ENCODE data around the gene CD84.
"Not testable (repeated sequence)": the region's sequence is repeated elsewhere in the genome, so short reads cannot be mapped to it uniquely, and the experiment has no call there.

The CD84 gene

GRCh38 chr1:160567858-160568682 is 11.2 kb downstream of the CD84 start:
- peaks cover 0 to 6% (median 2%) of the 10 kb centered on the region in 5 experiments for H3K9me3 ChIP-seq (ENCODE audit: control extremely low read depth in 1 of 5, control insufficient read depth in 4 of 5, insufficient read depth in 2 of 5, low read depth in 1 of 5, low read length in 4 of 5)
- H3K27ac ChIP-seq (ENCODE audit: insufficient read depth in 1 of 2, low read depth in 1 of 2, low read length in 2 of 2, poor library complexity in 1 of 2, severe bottlenecking in 2 of 2) = peak overlapping the region in 1 of 2 experiments; percentile 69
- DNase-seq = peak; percentile 87 to 98 (median 96)
- WGBS (ENCODE audit: insufficient coverage) = 8% methylated on average over 7 of the region's 8 CpGs
- POLR2A ChIA-PET = interaction anchor here (1.2 to 1.3 kb wide), 2 partner anchors 11 to 27 kb away, joined by 4 read pairs; partner anchors contain the start of gene CD84
- peaks cover 4 to 30% (median 13%) of the 10 kb centered on the region in 4 experiments for H3K36me3 ChIP-seq (ENCODE audit: control insufficient read depth in 4 of 4, insufficient read depth in 4 of 4, low read length in 3 of 4)
- H3K4me3 ChIP-seq (ENCODE audit: control insufficient read depth in 1 of 7, extremely low read depth in 1 of 7, insufficient read depth in 4 of 7, low read depth in 2 of 7, low read length in 6 of 7) = peak overlapping the region in 4 of 7 experiments; percentile 10 to 51 (median 38)
- H3K4me1 ChIP-seq (ENCODE audit: control extremely low read depth in 1 of 4, control insufficient read depth in 4 of 4, insufficient read depth in 4 of 4, low read length in 3 of 4) = peaks cover 3 to 42% (median 27%) of the 10 kb centered on the region in 4 experiments
- CTCF ChIA-PET = interaction anchor here (1.5 to 1.6 kb wide), 2 partner anchors 22 to 27 kb away, joined by 3 read pairs; no protein-coding TSS in a partner anchor
- peaks cover 0 to 54% (median 9%) of the 10 kb centered on the region in 5 experiments for H3K27me3 ChIP-seq (replicated peaks in 2 of 5; ENCODE audit: control insufficient read depth in 4 of 5, insufficient read depth in 5 of 5, low read length in 4 of 5)

DNA sequence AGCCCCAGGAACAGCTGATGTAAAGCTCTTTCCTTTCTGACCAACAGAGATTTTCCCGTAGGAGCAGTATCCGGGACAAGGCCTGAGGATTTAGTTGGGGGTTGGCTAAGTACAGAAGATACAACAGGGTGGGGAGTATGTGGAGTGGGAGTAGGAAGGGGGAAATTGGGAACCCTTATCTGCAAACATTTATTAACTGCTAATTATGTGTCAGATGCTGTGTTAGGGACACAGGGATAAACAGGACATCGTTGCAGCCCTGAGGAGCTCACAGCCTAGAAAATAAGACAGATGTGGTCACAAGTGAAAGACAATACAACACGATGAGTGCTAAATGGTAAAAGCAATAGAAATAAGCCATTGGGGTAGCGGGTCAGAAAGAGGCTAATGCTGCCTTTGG is 12.0 kb downstream of the CD84 start:
- ChIA-PET CTCF (interaction anchor here (0.6 to 3.0 kb wide), 4 partner anchors 9 to 139 kb away, joined by 3 to 17 read pairs (median 4); no protein-coding TSS in a partner anchor), POLR2A (interaction anchor here (1.2 kb wide), 1 partner anchor 12 kb away, joined by 4 read pairs; the partner anchor contains the start of gene CD84)
- peaks cover 3 to 42% (median 27%) of the 10 kb centered on the region in 4 experiments for H3K4me1 ChIP-seq (ENCODE audit: control extremely low read depth in 1 of 4, control insufficient read depth in 4 of 4, insufficient read depth in 4 of 4, low read length in 3 of 4)
- H3K27ac ChIP-seq (ENCODE audit: insufficient read depth in 1 of 2, low read depth in 1 of 2, low read length in 2 of 2, poor library complexity in 1 of 2, severe bottlenecking in 2 of 2) = peak overlapping the region in 1 of 2 experiments; percentile 69
- 83% methylated on average over 1 of the region's 5 CpGs for WGBS (ENCODE audit: insufficient coverage)
- H3K27me3 ChIP-seq (replicated peaks in 2 of 5; ENCODE audit: control insufficient read depth in 4 of 5, insufficient read depth in 5 of 5, low read length in 4 of 5) = peaks cover 0 to 52% (median 9%) of the 10 kb centered on the region in 5 experiments
- peaks cover 1 to 11% (median 7%) of the 10 kb centered on the region in 5 experiments for H3K9me3 ChIP-seq (ENCODE audit: control extremely low read depth in 1 of 5, control insufficient read depth in 4 of 5, insufficient read depth in 2 of 5, low read depth in 1 of 5, low read length in 4 of 5)
- H3K36me3 ChIP-seq (ENCODE audit: control insufficient read depth in 4 of 4, insufficient read depth in 4 of 4, low read length in 3 of 4) = peaks cover 4 to 33% (median 13%) of the 10 kb centered on the region in 4 experiments
- H3K4me3 ChIP-seq (ENCODE audit: control insufficient read depth in 1 of 7, extremely low read depth in 1 of 7, insufficient read depth in 4 of 7, low read depth in 2 of 7, low read length in 6 of 7) = peak overlapping the region in 3 of 7 experiments; percentile 37 to 51 (median 40)
- no peak for DNase-seq

GRCh38 chr1:160565564-160565963 is 13.7 kb downstream of the CD84 start:
- POLR2A ChIA-PET = no interaction called here
- H3K36me3 ChIP-seq (ENCODE audit: control insufficient read depth in 4 of 4, insufficient read depth in 4 of 4, low read length in 3 of 4) = peaks cover 4 to 28% (median 11%) of the 10 kb centered on the region in 4 experiments
- H3K9me3 ChIP-seq (ENCODE audit: control extremely low read depth in 1 of 5, control insufficient read depth in 4 of 5, insufficient read depth in 2 of 5, low read depth in 1 of 5, low read length in 4 of 5) = peaks cover 2 to 11% (median 9%) of the 10 kb centered on the region in 5 experiments
- H3K27me3 ChIP-seq (replicated peaks in 2 of 5; ENCODE audit: control insufficient read depth in 4 of 5, insufficient read depth in 5 of 5, low read length in 4 of 5) = peaks cover 0 to 40% (median 2%) of the 10 kb centered on the region in 5 experiments
- H3K4me1 ChIP-seq (ENCODE audit: control extremely low read depth in 1 of 4, control insufficient read depth in 4 of 4, insufficient read depth in 4 of 4, low read length in 3 of 4) = peaks cover 3 to 34% (median 27%) of the 10 kb centered on the region in 4 experiments
- H3K27ac ChIP-seq (ENCODE audit: insufficient read depth in 1 of 2, low read depth in 1 of 2, low read length in 2 of 2, poor library complexity in 1 of 2, severe bottlenecking in 2 of 2) = no peak overlapping the region
- 96% methylated on average over 3 of the region's 4 CpGs for WGBS (ENCODE audit: insufficient coverage)
- no peak overlapping the region for H3K4me3 ChIP-seq (ENCODE audit: control insufficient read depth in 1 of 7, extremely low read depth in 1 of 7, insufficient read depth in 4 of 7, low read depth in 2 of 7, low read length in 6 of 7)
- no peak for DNase-seq
- CTCF ChIA-PET = interaction anchor here (0.9 to 3.0 kb wide), 5 partner anchors 10 to 214 kb away, joined by 3 to 17 read pairs (median 4); no protein-coding TSS in a partner anchor

GRCh38 chr1:160563230-160563629 is 16.1 kb downstream of the CD84 start:
- H3K4me3 ChIP-seq (ENCODE audit: control insufficient read depth in 1 of 7, extremely low read depth in 1 of 7, insufficient read depth in 4 of 7, low read depth in 2 of 7, low read length in 6 of 7); DNase-seq; POLR2A ChIA-PET; H3K27ac ChIP-seq (ENCODE audit: insufficient read depth in 1 of 2, low read depth in 1 of 2, low read length in 2 of 2, poor library complexity in 1 of 2, severe bottlenecking in 2 of 2): not testable (repeated sequence)
- CTCF ChIA-PET = interaction anchor here (0.6 to 2.7 kb wide), 6 partner anchors 18 to 298 kb away, joined by 3 to 7 read pairs (median 4); no protein-coding TSS in a partner anchor
- WGBS (ENCODE audit: insufficient coverage) = no CpG with 5 or more reads among the region's 1 CpG
- H3K36me3 ChIP-seq (ENCODE audit: control insufficient read depth in 4 of 4, insufficient read depth in 4 of 4, low read length in 3 of 4) = peaks cover 4 to 26% (median 11%) of the 10 kb centered on the region in 4 experiments
- peaks cover 0 to 17% (median 12%) of the 10 kb centered on the region in 4 experiments for H3K4me1 ChIP-seq (ENCODE audit: control extremely low read depth in 1 of 4, control insufficient read depth in 4 of 4, insufficient read depth in 4 of 4, low read length in 3 of 4)
- H3K9me3 ChIP-seq (ENCODE audit: control extremely low read depth in 1 of 5, control insufficient read depth in 4 of 5, insufficient read depth in 2 of 5, low read depth in 1 of 5, low read length in 4 of 5) = peaks cover 2 to 17% (median 9%) of the 10 kb centered on the region in 5 experiments
- H3K27me3 ChIP-seq (replicated peaks in 2 of 5; ENCODE audit: control insufficient read depth in 4 of 5, insufficient read depth in 5 of 5, low read length in 4 of 5) = peaks cover 0 to 31% (median 2%) of the 10 kb centered on the region in 5 experiments

- Histone ChIP-seq H3K36me3 (ENCODE audit: control insufficient read depth in 4 of 4, insufficient read depth in 4 of 4, low read length in 3 of 4) (peaks cover 4 to 26% (median 11%) of the 10 kb centered on the region in 4 experiments), H3K27me3 (replicated peaks in 2 of 5; ENCODE audit: control insufficient read depth in 4 of 5, insufficient read depth in 5 of 5, low read length in 4 of 5) (peaks cover 0 to 31% (median 2%) of the 10 kb centered on the region in 5 experiments), H3K4me1 (ENCODE audit: control extremely low read depth in 1 of 4, control insufficient read depth in 4 of 4, insufficient read depth in 4 of 4, low read length in 3 of 4) (peaks cover 0 to 12% (median 7%) of the 10 kb centered on the region in 4 experiments), H3K9me3 (ENCODE audit: control extremely low read depth in 1 of 5, control insufficient read depth in 4 of 5, insufficient read depth in 2 of 5, low read depth in 1 of 5, low read length in 4 of 5) (peaks cover 2 to 17% (median 9%) of the 10 kb centered on the region in 5 experiments)
- POLR2A ChIA-PET; H3K4me3 ChIP-seq (ENCODE audit: control insufficient read depth in 1 of 7, extremely low read depth in 1 of 7, insufficient read depth in 4 of 7, low read depth in 2 of 7, low read length in 6 of 7); H3K27ac ChIP-seq (ENCODE audit: insufficient read depth in 1 of 2, low read depth in 1 of 2, low read length in 2 of 2, poor library complexity in 1 of 2, severe bottlenecking in 2 of 2): not testable (repeated sequence)
- peak in 1 of 3 donors; percentile 43 for DNase-seq
- CTCF ChIA-PET = interaction anchor here (1.7 to 2.7 kb wide), 2 partner anchors 22 to 39 kb away, joined by 4 to 7 read pairs; no protein-coding TSS in a partner anchor
- WGBS (ENCODE audit: insufficient coverage) = 91% methylated on average over 1 of the region's 2 CpGs
Measured at GRCh38 chr1:160562745-160563144, 16.6 kb downstream of the CD84 start.

DNA sequence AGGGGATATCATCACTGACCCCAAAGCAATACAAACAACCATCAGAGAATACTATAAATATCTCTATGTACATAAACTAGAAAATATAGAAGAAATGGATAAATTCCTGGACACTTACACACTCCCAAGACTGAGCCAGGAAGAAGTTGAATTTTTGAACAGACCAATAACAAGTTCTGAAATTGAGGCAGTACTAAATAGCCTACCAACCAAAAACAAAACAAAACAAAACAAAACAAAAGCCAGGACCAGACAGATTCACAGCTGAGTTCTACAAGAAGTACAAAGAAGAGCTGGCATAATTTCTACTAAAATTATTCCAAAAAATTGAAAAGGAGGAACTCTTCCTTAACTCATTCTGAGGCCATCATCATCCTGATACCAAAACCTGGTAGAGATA is 18.5 kb downstream of the CD84 start:
- POLR2A ChIA-PET = no interaction called here
- Histone ChIP-seq H3K27ac (ENCODE audit: insufficient read depth in 1 of 2, low read depth in 1 of 2, low read length in 2 of 2, poor library complexity in 1 of 2, severe bottlenecking in 2 of 2) (no peak overlapping the region), H3K9me3 (ENCODE audit: control extremely low read depth in 1 of 5, control insufficient read depth in 4 of 5, insufficient read depth in 2 of 5, low read depth in 1 of 5, low read length in 4 of 5) (peaks cover 2 to 17% (median 9%) of the 10 kb centered on the region in 5 experiments), H3K4me1 (ENCODE audit: control extremely low read depth in 1 of 4, control insufficient read depth in 4 of 4, insufficient read depth in 4 of 4, low read length in 3 of 4) (peaks cover 0 to 3% (median 0%) of the 10 kb centered on the region in 4 experiments), H3K4me3 (ENCODE audit: control insufficient read depth in 1 of 7, extremely low read depth in 1 of 7, insufficient read depth in 4 of 7, low read depth in 2 of 7, low read length in 6 of 7) (no peak overlapping the region), H3K36me3 (ENCODE audit: control insufficient read depth in 4 of 4, insufficient read depth in 4 of 4, low read length in 3 of 4) (peaks cover 6 to 26% (median 13%) of the 10 kb centered on the region in 4 experiments), H3K27me3 (replicated peaks in 2 of 5; ENCODE audit: control insufficient read depth in 4 of 5, insufficient read depth in 5 of 5, low read length in 4 of 5) (peaks cover 0 to 22% (median 0%) of the 10 kb centered on the region in 5 experiments)
- DNase-seq = no peak
- CTCF ChIA-PET = interaction anchor here (1.0 to 3.8 kb wide), 2 partner anchors 12 to 17 kb away, joined by 7 to 13 read pairs; no protein-coding TSS in a partner anchor

Measured in common myeloid progenitor, CD34-positive (primary cell).